IPS-NIHi7 (cell line): ENCODE measurements around the gene MALL.
"Not testable (repeated sequence)": the region's sequence is repeated elsewhere in the genome, so short reads cannot be mapped to it uniquely, and the experiment has no call there.

Experiments
- DNase-seq: peaks from one replicate; pipeline ENCODE4 v3.0.0; 2012; ENCODE audit warnings: mixed read lengths; ENCODE audit errors: extremely low spot score

The MALL gene

GRCh38 chr2:110052166-110052565 is 63.5 kb downstream of the MALL start:
- DNase-seq, result not testable (repeated sequence)

GRCh38 chr2:110050222-110050621 is 65.4 kb downstream of the MALL start:
- DNase-seq, result not testable (repeated sequence)

- DNase-seq, result not testable (repeated sequence)
These were observed 65.9 kb downstream of the MALL start for GRCh38 chr2:110049769-110050168.

- DNase-seq, result not testable (repeated sequence)
These were observed 67.1 kb downstream of the MALL start for GRCh38 chr2:110048255-110049197.

GRCh38 chr2:110047225-110047624 is 68.4 kb downstream of the MALL start:
- not testable (repeated sequence) for DNase-seq

- DNase-seq, result not testable (repeated sequence)
These were observed 73.5 kb downstream of the MALL start for GRCh38 chr2:110041941-110042660.

- not testable (repeated sequence) for DNase-seq
These were observed 78.3 kb downstream of the MALL start for GRCh38 chr2:110037336-110037735.

- DNase-seq, result not testable (repeated sequence)
These were observed 80.2 kb downstream of the MALL start for GRCh38 chr2:110035384-110035783.

- not testable (repeated sequence) for DNase-seq
These were observed 80.7 kb downstream of the MALL start for GRCh38 chr2:110034935-110035334.
